Measurements from ENCODE around the gene ADGRF4.

ADGRF4 gene
- 0 reads per million in 2 donors for total RNA-seq

DNA sequence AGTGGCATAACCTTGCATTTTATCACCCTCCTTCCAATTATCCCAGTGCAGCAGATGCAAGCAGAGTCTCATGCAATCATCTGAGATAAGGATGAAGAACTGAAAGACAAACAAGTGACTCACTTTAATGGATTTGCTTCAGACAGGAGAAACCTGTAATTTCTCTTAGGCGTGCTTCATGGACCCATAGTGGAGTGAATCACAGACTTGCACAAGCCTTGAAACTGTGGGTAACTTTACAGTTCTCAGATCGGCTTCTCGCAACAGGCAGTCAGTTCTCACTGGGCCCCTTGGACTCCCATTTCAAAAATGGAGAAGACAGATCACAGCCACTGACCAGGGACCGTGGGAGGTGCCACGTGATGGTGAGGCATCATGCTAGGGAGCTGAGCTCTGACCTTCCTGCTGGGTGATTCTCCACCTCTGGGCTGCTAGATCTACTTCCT is at the start of gene ADGRF4:
TSS of gene ADGRF4 (plus strand) at position 239 of the 446 bp plus-strand sequence. CDS start 8,666 bp downstream, outside the sequence.
- no peak for DNase-seq

DNA sequence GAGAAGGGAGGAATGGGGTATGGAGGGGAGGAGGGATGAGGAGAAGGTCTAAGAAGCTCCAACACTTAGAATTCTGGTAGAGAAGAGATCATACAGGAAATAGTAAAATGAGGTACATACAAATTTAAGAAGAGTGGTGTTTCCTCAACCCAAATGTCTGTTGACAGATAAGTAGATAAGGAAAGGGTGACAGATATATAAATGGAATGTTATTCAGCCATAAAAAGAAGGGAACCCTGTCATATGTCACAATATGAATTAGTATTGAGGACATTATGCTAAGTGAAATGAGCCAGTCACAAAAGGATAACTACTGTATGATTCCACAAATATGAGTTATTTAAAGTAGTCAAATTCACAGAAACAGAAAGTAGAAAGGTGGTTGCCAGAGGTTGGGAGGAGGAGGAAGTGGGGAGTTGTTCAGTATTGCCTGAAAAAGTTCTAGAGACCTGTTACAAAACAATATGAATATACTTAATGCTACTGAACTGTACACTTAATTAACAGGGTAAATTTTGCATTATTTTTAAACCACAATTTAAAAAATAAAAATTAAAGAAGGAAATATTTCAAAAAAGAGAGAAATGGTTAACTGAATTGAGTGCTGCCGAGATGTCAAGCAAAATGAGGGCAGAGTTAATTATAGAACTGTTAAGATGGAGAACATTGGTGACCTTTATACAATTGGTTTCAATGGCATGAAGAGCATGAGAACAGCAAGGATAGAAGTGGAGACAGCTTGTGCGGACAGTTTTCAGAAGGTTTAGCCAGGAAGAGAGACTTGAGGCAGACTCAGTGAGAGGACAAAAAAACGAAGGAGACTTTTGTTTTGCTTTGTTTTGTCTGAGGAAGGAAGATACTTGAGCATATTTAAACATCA is 47.6 kb upstream of the ADGRF4 start:
- no peak for DNase-seq

GRCh38 chr6:47651505-47651944 is 46.9 kb upstream of the ADGRF4 start:
- DNase-seq: no peak

DNA sequence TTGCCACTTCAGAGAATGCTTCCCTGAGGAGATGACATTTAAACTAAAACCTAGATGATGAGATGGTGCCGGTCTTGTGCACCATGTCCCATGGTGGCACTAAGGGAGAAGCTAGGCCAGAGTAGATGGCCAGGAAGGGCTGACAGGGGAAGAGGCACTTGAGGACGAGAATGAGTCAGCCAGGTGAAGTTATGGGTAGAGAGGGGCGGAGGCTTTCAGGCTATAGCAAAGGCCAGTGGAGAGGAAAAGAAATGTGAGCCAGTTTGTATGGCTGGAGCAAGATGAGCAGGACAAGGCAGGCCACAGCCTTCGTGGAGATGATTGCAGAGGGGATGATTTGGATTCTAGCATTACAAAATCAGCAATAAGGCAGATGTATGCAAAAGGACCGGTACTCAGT is 44.7 kb upstream of the ADGRF4 start:
- DNase-seq: no peak

- no peak for DNase-seq
These were observed 44.1 kb upstream of the ADGRF4 start for GRCh38 chr6:47654255-47654654.

DNA sequence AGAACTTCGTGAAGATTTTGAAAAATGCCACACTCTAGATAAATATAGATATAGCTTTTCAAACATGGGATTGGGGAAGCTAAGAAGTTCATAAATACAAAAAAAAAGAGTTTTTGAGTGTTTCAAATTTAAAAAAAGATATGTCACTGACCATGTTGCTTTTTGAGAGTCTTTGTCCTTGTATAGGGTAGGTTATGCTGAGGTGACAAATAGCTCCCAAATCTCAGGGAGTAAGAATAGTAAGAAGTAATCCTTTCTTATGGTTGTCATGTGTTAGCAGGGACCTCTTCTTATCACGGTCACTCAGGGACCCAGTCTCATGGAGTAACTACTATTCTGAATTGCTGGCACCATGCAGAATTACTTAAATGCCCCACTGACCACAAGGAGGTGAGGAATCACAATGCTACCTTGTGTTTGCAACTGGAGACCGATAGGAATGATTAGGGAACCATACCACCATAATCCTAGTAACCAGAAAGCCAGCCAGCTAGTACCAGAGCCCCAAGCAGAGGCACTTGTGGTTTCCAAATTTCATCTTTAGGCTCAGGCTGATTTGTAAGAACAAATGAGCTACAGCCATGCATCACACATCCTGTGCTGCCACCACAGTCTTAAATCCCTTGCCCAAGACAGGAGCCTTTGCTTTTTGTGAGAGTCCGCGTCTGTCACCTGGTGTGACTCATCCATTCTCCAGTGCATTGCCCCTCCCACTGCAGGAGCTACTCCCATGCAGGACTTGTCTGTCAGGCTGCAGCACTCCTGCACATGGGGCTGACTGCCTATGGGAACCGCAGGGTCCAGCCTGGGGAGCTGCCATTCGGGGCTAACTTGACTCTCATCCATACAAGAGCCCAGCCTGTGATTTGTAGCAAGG is 42.4 kb upstream of the ADGRF4 start:
- DNase-seq: no peak

- no peak for DNase-seq
These were observed 36.4 kb upstream of the ADGRF4 start for GRCh38 chr6:47661960-47662359.

DNA sequence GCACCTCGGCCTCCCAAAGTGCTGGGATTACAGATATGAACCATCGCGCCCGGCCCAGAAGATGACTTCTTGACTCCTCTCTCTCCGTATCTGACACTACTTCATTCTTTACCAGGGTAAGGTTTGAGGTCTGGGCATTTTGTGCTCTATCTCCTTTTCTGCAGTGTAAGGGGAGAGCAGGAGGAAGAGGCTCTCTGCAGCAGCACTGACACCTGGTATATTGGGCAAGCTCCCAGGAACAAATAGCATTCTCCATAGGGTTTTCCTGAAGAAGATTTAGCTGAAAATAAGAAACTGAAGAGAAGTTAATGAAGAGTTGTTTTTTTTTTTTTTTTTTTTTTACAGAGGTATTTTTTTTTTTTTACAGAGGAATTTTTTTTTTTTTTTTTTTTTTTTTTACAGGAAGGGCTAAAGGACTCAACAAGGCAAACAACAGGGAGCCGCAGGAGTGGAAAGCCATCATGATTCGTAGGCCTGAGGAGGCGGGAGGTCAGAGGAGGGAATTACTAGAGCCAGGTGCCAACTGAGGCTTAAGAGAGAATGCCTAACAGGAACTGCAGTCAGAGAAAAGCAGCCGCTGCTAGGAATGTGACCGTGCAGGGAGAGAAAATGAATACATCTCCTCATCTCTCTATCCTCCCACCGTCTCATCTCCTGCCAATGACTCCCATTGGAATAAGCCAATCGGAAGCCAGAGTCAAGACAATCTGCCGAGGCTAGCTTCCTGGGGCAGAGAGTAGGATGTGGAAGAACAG is 34.7 kb upstream of the ADGRF4 start:
- DNase-seq: no peak

GRCh38 chr6:47665112-47665511 is 33.3 kb upstream of the ADGRF4 start:
- DNase-seq: no peak

GRCh38 chr6:47669684-47670513 is 28.5 kb upstream of the ADGRF4 start:
- no peak for DNase-seq

GRCh38 chr6:47670851-47671250 is 27.5 kb upstream of the ADGRF4 start:
- DNase-seq: no peak

- no peak for DNase-seq
These were observed 26.6 kb upstream of the ADGRF4 start for GRCh38 chr6:47671777-47672176.

GRCh38 chr6:47672816-47673215 is 25.6 kb upstream of the ADGRF4 start:
- DNase-seq: no peak

DNA sequence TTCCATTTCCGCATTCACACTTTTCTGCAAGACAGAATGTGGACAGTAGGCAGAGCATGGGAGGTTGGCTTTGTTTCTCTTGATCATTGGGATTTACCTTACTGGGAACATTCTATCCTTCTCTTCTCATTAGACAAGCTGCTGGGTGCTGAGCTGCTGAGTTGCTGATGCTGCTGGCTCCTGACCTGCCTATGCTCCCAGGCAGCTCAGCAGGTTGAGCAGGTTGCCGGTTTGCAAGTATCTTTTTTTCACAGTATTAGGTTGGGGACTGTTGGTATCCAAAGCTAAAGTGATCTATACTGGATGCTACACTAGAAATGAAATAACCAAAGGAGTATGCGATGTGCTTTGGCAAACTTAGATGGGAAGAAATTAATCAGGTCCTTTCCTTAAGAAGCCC is 23.7 kb upstream of the ADGRF4 start:
- DNase-seq: no peak

GRCh38 chr6:47677381-47678100 is 20.8 kb upstream of the ADGRF4 start:
- no peak for DNase-seq

GRCh38 chr6:47678739-47679138 is 19.6 kb upstream of the ADGRF4 start:
- DNase-seq: no peak

DNA sequence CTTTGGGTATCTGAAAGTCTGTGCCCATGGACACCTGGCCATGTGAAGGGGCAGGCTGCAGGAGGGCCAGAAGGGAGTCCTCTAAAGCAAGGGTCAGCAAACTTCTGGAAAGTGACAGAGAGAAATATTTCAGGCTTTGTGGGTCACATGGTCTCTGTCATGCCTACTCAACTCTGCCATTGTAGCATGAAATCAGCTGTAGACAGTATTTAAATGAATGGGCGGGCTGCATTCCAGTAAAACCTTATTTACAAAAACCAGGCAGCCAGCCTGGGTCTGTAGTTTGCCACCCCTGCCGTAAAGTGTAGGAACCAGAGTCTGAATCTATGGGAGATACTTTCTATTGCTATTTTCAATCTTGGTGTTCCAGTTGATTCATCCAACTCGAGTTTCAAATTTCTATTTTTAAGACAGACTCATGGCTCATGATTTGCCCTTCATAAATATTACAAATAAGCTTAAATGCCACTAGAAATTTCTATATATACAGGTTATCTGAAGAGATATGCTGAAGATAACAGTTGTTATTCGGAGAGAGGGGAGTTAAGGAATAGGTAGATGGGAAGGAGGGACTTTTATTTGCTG is 19.0 kb upstream of the ADGRF4 start:
- DNase-seq: no peak

DNA sequence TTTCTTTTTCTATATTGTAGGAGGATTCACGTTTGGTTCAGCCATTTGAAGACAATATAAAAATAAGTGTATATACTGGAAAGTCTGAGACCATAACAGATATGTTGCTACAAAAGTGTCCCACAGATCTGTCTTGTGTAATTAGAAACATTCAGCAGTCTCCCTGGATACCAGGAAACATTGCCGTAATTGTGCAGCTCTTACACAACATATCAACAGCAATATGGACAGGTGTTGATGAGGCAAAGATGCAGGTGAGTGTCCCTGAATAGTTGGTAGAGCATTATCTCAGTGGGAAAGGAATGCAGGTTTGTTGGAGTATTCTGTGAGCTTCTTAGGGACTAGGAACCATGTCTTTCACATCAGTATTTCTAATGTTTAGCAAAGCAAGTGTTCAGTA is 18.3 kb upstream of the ADGRF4 start:
- DNase-seq: no peak

GRCh38 chr6:47680724-47681123 is 17.7 kb upstream of the ADGRF4 start:
- no peak for DNase-seq

DNA sequence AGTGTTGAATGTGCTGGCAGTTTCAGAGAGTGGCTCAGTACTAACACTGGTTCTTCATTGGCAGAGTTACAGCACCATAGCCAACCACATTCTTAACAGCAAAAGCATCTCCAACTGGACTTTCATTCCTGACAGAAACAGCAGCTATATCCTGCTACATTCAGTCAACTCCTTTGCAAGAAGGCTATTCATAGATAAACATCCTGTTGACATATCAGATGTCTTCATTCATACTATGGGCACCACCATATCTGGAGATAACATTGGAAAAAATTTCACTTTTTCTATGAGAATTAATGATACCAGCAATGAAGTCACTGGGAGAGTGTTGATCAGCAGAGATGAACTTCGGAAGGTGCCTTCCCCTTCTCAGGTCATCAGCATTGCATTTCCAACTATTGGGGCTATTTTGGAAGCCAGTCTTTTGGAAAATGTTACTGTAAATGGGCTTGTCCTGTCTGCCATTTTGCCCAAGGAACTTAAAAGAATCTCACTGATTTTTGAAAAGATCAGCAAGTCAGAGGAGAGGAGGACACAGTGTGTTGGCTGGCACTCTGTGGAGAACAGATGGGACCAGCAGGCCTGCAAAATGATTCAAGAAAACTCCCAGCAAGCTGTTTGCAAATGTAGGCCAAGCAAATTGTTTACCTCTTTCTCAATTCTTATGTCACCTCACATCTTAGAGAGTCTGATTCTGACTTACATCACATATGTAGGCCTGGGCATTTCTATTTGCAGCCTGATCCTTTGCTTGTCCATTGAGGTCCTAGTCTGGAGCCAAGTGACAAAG is 17.0 kb upstream of the ADGRF4 start:
- DNase-seq: no peak
